GM19035 (cell line): ENCODE measurements around the gene SFTPD.
"Not testable (repeated sequence)": the region's sequence is repeated elsewhere in the genome, so short reads cannot be mapped to it uniquely, and the experiment has no call there.

Experiments
- ATAC-seq: cut with Tn5 transposase; IDR thresholded peaks from one replicate; pipeline ENCODE4 v1.9.1; 2021; ENCODE audit not compliant: unreplicated experiment

Gene SFTPD

GRCh38 chr10:79927111-79927828, 21.6 kb downstream of the SFTPD start:
- no peak for ATAC-seq

- no peak for ATAC-seq
Observed at GRCh38 chr10:79926037-79926436, 22.9 kb downstream of the SFTPD start.

GRCh38 chr10:79925614-79926013, 23.3 kb downstream of the SFTPD start:
- ATAC-seq = no peak

GRCh38 chr10:79923669-79924068, 25.2 kb downstream of the SFTPD start:
- ATAC-seq = no peak

- no peak for ATAC-seq
Observed at GRCh38 chr10:79923145-79923544, 25.8 kb downstream of the SFTPD start.

- ATAC-seq = not testable (repeated sequence)
Observed at GRCh38 chr10:79922011-79922412, 26.9 kb downstream of the SFTPD start.

- not testable (repeated sequence) for ATAC-seq
Observed at GRCh38 chr10:79915838-79916237, 33.1 kb downstream of the SFTPD start.

- ATAC-seq = not testable (repeated sequence)
Observed at GRCh38 chr10:79914512-79914911, 34.4 kb downstream of the SFTPD start.

GRCh38 chr10:79910836-79911235, 38.1 kb downstream of the SFTPD start:
- ATAC-seq = no peak

- no peak for ATAC-seq
Observed at GRCh38 chr10:79910344-79910743, 38.6 kb downstream of the SFTPD start.

GRCh38 chr10:79905322-79906314, 43.3 kb downstream of the SFTPD start:
- no peak for ATAC-seq

- ATAC-seq = no peak
Observed at GRCh38 chr10:79904671-79905321, 44.1 kb downstream of the SFTPD start.

- ATAC-seq = not testable (repeated sequence)
Observed at GRCh38 chr10:79901571-79901970, 47.3 kb downstream of the SFTPD start.

- ATAC-seq = no peak
Observed at GRCh38 chr10:79898597-79899325, 50.1 kb downstream of the SFTPD start.

GRCh38 chr10:79892896-79893295, 56.0 kb downstream of the SFTPD start:
- ATAC-seq = not testable (repeated sequence)

GRCh38 chr10:79890469-79890868, 58.4 kb downstream of the SFTPD start:
- no peak for ATAC-seq

GRCh38 chr10:79888984-79889383, 59.9 kb downstream of the SFTPD start:
- ATAC-seq = not testable (repeated sequence)
